SIG-M5 treated with dmso at 0.1 percent for 504 hours (cell line): ENCODE results near the gene FBXL19.
"Not testable (repeated sequence)": the region's sequence is repeated elsewhere in the genome, so short reads cannot be mapped to it uniquely, and the experiment has no call there.

Experiments used
- DNase-seq: peaks from one replicate; lab custom pipeline; 2025; ENCODE audit not compliant: unreplicated experiment; lab: John Stamatoyannopoulos, UW

The FBXL19 gene, protein sequence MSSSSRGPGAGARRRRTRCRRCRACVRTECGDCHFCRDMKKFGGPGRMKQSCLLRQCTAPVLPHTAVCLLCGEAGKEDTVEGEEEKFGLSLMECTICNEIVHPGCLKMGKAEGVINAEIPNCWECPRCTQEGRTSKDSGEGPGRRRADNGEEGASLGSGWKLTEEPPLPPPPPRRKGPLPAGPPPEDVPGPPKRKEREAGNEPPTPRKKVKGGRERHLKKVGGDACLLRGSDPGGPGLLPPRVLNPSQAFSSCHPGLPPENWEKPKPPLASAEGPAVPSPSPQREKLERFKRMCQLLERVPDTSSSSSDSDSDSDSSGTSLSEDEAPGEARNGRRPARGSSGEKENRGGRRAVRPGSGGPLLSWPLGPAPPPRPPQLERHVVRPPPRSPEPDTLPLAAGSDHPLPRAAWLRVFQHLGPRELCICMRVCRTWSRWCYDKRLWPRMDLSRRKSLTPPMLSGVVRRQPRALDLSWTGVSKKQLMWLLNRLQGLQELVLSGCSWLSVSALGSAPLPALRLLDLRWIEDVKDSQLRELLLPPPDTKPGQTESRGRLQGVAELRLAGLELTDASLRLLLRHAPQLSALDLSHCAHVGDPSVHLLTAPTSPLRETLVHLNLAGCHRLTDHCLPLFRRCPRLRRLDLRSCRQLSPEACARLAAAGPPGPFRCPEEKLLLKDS

DNA sequence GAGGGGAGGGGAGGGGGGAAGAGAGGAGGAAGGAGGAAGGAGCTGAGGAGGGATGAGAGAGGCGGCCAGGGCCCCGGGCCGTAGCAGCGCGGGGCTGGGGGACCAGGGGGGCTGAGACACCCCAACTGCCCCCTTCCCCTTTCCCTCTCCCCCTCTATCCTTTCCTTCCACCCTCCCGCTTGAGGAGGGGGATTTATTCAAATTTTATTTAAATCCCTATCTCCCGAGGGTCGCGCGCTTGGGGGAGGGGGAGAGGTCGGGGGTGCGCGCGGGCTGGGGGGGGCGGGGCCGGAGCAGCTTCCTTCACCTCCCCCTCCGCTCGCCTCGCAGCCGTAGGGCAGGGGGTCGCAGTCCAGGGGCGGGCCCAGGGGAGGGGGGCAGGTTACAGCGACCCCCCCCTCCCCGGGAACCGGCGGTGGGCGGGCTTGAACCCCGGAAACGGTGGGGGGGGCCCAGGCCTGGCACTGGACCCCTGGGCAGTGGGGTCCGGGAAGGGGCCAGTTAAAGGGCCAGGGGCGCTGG lies at the start of gene FBXL19:
TSS of gene FBXL19 (plus strand) at position 19 of the 522 bp plus-strand sequence. CDS start 2,183 bp downstream, outside the sequence.
- no peak for DNase-seq

- DNase-seq, result no peak
Measured at GRCh38 chr16:30874244-30874820, 49.0 kb upstream of the FBXL19 start.

GRCh38 chr16:30874821-30875717 lies 48.3 kb upstream of the FBXL19 start:
- peak; percentile 86 for DNase-seq

DNA sequence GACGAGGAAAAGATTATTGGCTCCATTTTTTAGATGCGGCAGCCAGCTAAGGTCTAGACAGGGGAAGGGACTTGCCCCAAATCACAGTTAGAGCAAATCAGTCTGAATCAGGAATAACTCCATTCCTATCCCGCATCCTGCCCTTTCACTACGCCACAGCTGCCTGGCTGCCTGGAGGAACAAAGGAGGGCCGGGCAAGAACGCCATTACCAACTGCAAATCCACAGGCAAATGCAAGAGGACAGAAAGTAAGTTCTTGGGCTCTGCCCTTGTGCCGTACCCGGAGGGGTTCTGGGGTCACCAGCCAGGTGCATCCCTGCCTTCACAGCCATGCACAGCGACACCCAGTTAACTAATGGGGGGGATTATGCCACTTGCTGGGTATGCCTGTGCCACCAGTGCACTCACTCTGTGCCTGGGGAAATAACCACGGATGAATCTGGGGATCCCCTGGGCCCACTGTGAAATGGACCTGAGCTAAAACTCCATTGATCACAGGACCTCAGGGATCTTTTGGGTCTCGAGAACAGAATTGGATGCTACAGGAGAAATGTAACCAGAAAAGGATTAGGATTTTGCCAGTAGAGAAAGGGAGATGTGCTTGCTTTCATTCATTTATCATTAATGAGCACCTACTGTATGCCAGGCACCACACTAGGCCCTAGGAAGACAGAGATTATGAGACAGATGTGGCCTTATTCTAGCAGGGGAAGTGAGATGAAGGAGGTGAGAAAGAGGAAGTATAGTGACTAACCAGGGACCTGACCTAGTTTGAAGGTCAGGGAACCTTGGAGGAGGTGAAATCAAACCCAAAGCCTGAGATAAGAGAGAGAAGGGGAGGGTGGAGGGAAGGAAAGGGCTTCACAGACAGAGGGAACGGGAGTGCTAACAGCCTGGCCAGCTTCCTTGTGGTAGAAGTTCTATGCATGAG lies 47.2 kb upstream of the FBXL19 start:
- peak; percentile 79 for DNase-seq

DNA sequence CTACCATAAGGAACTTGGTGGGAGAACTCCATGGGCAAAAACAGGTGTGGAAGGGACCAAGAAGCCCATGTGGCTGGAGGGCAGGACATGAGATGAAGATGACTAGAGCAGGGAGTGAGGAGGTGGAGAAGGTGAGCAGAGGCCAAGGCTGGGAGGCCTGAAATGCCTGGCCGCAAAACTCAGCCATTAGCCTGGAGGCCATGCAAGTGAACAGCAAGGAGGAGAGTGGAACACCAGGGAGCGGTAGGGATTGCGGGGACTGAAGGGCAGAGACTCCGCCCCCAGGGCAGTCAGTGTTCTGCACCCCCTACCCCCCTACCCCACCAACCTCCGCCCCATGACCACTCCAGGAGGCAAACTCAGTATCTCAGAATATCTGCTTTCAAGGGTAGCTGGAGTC lies 46.5 kb upstream of the FBXL19 start:
- no peak for DNase-seq

DNA sequence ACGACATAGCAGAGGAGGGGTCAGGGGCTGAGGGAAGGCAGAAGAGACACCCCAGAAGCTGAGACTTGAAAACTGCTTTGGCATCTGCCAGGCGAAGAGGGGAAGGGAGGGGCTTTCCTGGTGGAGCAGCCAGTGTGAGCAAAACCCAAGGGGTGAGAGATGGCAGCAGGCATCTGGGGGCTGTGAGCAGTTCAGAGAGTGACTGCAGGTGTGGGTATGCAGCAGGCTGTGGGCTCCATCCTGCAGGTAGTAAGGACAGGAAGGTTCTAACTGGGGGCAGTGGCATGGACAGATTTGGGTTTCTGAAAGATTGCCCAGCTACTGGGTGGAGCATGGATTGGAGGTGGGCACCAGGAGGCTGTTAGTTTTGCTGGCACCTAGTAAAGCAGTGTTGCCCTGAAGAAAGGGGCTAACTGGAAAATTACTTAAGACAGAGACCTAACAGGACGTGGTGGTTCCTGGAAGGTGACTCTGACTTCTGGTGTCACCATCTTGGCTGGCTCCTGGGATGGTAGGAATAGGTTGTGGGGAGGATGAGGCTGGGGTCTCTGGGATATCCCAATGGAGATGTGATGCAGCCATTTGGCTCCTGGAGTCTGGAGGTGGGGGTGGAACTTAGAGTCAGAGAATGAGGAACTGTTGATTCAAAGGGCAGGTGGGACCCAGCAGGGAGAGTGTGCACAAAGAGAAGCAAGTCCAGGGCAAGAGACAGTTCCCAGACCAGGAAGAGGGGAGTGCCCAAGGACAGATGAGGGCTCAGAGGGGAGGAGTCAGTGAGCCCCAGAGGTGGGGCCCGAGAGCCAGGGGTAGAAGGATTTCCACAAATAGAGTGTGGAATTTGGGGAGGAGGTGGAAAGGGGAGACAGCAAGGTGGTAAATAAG lies 40.7 kb upstream of the FBXL19 start:
- DNase-seq, result no peak

DNA sequence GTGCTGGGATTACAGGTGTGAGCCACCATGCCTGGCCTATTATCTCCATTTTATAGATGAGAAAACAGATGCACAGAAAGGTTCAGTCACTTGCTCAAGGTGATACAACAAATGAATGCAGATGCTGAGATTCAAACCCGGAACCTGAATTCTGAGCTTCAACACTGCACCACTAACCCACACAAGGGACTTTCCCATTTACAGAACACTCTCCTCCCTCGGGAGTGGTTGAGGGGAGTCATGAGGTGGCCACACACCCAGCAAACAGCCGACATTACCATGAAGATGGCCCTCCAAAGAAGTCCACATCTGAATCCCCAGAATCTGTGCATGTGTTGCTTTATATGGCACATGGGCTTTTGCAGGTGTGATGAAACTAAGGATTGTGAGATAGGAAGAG lies 38.6 kb upstream of the FBXL19 start:
- no peak for DNase-seq

GRCh38 chr16:30885196-30885595 lies 38.2 kb upstream of the FBXL19 start:
- no peak for DNase-seq

DNA sequence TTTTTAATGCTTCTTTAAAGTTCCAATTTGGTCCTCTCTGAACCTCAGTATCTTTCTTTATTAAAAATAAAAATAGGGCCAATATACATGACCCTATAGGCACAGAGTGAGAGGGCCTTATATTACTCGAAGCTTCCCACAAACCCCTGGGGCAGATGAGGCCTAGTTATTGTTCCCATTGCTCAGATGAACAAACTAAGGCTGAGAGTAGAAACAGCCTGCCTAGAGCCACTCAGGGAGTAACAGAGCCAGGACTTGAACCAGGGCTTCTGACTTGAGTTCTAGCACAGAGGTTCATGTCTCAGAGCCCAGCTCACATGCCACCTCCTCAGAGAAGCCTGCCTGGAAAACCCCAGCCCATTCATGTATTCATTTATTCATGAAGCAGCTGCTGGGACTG lies 37.2 kb upstream of the FBXL19 start:
- DNase-seq, result no peak

- DNase-seq, result no peak
Measured at GRCh38 chr16:30887927-30888326, 35.4 kb upstream of the FBXL19 start.

DNA sequence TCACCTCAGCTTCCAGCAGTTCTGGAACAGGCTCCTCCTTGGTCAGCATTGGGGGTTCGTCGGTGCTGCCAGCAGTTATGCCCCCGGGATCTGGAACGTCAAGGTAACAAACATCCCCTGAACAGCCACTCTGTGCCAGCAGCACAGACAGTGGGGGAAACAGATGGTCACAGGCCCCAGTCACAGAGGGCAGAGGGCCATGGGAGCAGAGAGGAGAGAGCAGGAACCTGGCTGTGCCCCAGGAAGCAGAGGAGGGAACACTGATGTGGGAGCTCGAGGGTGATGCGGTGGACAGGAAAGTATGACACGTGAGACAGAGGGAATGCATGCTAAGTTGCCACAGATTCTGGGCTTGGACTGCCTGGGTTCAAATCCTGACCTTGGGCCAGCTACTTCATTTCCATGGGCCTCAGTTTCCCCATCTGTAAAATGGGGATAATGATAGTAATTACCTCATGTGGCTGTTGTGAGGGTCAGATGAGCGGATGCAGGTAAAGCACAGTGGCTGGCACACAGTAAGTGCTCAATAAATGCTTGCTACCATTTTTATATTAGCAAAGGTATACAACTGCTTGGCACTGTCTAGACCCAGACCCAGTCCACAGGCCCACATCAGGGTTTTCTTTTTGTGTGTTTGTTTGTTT lies 34.4 kb upstream of the FBXL19 start:
- no peak for DNase-seq

GRCh38 chr16:30889721-30890120 lies 33.7 kb upstream of the FBXL19 start:
- DNase-seq, result no peak

DNA sequence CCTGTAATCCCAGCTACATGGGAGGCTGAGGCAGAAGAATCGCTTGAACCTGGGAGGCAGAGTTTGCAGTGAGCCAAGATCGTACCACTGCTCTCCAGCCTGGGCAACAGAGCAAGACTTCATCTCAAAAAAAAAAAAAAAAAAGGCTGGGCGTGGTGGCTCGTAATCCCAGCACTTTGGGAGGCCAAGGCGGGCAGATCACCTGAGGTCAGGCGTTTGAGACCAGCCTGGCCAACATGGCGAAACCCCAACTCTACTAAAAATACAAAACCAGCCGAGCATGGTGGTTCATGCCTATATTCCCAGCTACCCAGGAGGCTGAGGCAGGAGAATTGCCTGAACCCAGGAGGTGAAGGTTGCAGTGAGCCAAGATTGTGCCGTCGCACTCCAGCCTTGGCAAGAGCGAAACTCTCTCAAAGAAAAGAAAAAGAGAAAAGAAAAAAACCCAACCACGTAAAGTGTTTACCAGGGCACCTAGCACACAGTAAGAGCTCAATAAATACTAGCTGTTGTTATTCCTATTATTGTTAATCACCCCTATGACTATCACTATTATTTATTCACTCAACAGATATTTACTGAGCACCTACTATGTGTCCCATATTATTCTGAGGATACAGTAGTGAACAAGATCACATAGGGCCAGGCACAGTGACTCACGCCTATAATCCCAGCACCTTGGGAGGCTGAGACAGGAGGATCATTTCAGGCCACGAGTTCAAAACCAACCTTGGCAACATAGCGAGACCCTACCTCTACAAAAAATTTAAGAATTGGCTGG lies 32.1 kb upstream of the FBXL19 start:
- DNase-seq, result not testable (repeated sequence)

GRCh38 chr16:30892670-30893416 lies 30.5 kb upstream of the FBXL19 start:
- no peak for DNase-seq

DNA sequence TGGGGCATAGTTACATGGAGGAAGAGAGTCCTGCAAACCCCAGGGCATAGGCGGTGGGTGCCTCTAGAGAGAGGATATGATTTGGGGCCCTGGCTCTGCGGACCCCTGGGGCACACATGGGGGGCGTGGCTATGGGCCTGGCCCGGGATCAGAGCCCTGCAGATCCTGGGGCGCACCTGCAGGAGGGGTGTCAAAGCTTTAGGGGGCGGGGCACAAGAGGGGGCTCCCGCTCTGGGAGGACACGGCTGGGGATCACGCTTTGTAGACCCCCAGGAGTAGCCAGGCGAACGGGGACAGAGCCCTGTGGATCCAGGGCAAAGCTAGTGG lies 30.0 kb upstream of the FBXL19 start:
- no peak for DNase-seq

- DNase-seq, result peak; percentile 71
Measured at GRCh38 chr16:30893744-30894539, 29.4 kb upstream of the FBXL19 start, which contains the start of gene BCL7C. Gene BCL7C (minus strand): TSS chr16:30894077. CDS start chr16:30893944, 133 bp downstream.
